GM21360 (cell line): ENCODE data around the gene CLTC.
"Not testable (repeated sequence)": the region's sequence is repeated elsewhere in the genome, so short reads cannot be mapped to it uniquely, and the experiment has no call there.

ENCODE experiments used
- ATAC-seq: cut with Tn5 transposase; IDR thresholded peaks from one replicate; pipeline ENCODE4 v1.9.1; 2021; ENCODE audit warnings: mild to moderate bottlenecking, moderate library complexity; ENCODE audit not compliant: unreplicated experiment

Gene CLTC

DNA sequence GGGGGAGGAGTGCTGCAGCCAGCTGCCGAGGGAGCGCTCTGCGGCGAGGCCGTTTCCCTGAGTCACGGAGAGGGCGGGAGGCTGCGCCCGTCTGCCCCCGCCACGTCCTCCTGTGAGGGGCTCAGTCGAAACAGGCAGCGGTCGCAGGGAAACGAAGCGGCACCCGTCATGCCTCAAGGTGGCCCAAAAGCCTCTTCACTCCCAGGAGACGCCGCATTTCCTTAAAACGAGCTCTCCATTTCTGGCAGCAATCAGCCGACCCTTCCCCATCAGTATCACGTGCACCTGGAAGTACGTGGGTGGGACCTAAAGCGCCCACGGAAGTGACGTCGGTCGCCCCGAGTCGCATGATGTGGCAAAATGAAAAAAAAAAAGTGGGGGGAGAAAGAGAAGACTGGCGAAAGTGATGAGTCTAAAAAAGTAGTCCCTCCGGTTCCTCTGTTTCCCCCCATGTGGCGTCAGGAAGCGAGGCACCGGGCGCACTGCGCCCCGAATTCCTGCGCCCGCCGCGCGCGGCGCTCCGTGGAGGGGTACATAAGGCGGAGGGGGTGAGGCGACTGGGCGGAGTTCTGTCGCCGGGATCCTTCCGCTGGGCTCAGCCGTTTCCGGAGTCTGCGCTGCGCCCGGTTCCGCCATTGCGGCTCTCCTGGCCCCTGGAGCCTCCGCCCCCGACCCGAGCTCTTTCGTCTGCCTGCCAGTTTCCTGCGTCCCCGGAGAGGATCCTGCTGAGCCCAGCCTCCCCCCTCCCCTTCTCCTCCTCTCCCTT is at the start of gene CLTC:
TSS of gene CLTC (plus strand) at position 598 of the 766 bp plus-strand sequence. CDS start 237 bp downstream, outside the sequence.
- ATAC-seq = peak; percentile 64

DNA sequence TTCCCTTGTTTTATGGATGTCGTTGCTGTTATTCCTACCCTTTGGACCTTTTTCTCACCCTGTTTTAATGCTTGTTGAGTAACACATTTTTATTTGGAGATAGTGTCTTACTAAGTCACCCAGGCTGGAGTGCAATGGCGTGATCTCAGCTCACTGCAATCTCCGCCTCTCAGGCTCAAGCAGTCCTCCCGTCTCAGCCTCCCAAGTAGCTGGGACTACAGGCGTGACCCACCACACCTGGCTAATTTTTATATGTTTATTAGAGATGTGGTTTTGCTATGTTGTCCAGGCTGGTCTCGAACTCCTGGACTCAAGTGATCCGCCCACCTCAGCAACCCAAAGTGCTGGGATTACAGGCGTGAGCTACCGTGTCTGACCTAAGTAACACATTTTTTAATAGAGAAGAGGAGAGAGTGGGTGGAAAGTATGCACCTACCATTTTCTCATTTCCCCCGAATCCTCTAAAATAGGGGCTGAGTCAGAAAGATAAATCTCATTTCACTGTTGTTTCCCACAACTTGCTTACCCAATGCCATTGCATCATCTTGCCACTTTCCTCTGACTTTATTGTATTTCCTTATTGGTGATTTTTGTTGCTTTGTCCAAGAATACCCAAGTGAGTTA is 47.3 kb upstream of the CLTC start:
- no peak for ATAC-seq

DNA sequence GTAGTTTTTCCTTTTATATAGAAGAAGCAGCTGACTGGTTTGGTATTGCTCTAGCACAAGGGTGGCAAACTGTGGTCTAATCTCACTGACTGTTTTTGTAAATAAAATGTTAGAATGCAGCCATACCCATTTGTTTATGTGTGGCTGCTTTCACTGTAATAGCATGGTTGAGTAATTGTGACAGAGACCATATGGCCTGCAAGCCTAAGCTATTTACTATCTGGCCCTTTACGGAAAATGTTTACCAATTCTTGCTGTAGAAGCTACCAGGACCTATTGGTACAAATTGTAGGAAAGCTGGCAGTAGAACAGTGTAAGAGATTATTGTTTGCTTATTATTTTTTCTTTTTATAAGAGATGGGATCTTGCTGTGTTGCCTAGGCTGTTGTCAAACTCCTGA is 35.5 kb upstream of the CLTC start:
- not testable (repeated sequence) for ATAC-seq

DNA sequence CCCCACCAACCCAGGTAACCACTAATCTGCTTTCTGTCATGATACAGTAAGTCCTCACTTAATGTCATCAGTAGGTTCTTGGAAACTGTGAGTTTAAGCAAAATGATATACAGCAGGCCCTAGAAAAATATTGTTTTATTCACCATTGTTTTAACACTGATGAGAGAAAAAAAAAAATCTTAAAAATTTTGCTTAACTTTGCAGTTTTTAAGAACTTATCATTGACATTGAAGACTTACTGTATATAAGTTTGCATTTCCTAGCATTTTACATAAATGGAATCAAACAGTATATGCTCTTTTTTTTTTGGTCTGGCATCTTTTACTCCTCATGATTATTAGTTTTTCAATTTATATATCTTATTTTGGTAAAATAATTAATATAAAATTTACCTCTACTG is 19.5 kb upstream of the CLTC start:
- no peak for ATAC-seq

DNA sequence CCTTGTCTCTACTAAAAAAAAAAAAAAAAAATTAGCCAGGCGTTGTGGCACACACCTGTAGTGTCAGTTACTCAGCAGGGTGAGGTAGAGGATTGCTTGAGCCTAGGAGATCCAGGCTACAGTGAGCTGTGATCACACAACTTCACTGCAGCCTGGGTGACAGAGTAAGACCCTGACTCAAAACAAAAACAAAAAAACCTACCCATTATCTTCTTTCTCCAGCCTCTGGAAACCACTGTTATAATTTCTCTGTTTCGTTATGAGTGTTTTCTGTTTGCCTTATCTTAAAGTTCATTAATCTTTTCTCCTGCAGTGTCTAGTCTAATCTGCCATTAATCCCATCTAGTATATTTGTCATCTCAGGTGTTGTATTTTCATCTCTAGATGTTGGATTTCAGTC is 18.6 kb upstream of the CLTC start:
- peak; percentile 51 for ATAC-seq

DNA sequence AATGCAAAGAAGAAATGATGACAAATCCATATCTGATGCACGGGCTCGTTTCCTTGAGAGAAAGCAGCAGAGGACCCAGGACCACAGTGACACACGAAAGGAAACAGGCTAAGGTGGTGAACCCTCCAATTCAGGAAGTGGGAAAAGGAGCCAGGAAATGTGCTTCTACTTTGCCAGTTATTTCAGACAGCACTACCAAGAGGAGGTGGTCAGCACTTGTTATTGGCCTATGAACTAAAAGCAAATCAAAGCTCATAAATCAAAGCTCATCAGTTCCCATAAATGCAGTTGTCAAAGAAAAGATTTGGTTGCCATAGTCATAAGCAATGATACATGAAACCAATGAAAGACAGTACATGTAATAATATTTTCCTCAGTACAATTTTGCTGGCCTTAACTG is 12.6 kb upstream of the CLTC start:
- ATAC-seq = no peak

DNA sequence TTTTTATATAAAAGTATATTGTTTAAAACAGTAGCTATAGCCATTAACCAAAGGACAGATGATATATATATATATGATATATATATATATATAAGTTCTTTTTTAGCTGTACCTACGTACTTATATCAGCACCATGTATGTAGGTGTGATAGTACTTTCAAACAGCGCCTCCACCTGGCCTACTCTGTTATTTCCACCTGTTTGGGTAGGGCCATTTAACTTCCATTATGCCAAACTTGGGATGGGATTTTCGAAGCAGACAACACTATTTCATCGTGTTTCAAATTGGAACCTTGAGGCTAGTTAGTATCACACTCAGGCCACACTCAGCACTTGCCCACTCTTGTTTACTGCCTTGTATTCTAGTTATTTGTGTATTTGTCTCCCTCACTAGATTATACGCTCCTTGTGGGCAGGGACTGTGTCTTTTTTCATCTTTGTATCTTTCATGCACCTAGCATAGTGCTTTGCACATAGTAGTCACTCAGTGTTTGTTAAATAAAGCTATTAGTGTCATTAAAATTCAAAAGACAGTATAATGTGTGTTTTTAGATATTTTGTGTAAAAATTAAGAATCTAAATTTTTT is 11.8 kb upstream of the CLTC start:
- ATAC-seq = no peak

DNA sequence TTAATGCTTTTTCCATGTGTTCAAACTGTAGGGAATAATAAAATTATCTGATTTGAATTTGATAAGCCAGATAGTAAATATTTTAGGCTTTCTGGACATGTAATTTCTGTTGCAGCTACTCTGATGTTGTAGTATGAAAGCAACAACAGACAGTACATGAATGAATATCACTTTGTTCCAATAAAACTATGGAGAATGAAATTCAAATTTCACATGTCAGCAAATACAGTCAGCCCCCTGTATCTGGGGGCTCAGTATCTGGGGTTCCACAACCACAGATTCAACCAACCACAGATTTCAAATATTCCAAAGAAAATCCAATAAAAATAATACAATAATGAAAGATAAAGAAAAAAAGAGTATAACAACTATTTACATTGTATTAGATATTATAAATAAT is 8.2 kb upstream of the CLTC start:
- ATAC-seq = no peak

DNA sequence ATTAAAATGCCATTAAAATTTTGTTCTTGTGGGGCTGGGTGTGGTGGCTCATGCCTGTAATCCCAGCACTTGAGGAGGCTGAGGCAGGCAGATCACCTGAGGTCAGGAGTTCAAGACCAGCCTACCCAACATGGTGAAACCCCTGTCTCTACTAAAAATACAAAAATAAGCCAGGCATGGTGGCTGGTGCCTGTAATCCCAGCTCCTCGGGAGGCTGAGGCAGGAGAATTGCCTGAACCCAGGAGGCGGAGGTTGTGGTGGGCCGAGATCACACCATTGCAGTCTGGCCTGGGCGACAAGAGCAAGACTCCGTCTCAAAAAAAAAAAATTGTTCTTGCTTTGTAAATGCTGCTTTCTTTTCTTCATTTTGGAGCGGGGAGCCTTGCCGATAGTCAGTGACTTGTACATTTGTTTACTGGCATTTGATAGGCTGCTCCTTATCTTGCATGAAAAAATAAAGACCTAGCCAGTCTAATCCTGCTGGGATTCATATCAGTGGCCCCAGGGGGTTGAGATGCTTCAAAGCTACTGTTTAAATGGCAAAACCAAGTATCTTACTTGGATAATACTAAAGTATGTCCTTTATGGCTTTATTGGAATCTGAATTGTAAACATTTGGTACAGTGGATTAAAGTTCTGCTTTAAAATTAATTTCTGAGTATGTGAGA is 3.3 kb upstream of the CLTC start:
- no peak for ATAC-seq

DNA sequence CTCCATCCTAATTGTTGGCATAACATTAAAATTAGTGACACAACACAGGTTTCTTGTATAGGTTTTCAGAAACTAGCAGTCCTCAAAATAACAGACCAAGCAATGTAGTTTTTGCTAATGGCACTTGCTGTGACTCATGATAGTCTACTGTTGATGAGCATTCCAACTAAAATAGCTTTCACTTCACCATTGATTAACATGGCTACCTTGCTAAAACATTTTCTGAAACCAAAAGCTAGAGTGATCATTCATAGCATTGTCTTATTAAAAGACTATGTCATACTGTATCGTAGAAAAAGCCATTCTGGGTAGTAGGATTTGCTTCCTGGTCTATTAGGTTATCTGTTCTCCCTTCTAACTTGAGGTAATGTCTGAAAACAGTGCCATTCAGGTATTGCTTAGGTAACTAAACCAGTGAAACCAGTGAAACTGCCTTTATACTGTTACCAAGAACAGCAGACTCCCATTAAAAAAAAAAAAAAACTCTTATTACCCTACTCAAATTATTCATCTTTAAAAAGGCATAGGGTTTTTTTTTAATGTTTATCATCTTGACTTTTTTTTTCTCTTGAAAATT is 2.5 kb upstream of the CLTC start:
- ATAC-seq = no peak

DNA sequence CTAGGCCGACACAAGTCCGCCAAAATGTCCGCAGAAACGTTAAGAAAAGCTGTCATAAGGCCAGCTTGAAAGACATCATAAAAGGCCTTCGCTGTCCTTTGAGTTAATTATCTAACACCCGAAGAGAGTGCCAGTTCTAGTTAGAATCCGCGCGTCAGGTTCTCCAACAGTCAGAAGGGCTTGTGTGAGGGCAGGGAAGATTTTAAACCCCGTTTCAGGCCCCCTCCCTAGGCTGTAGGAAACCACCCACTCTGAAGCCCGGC is 729 bp upstream of the CLTC start:
- no peak for ATAC-seq

DNA sequence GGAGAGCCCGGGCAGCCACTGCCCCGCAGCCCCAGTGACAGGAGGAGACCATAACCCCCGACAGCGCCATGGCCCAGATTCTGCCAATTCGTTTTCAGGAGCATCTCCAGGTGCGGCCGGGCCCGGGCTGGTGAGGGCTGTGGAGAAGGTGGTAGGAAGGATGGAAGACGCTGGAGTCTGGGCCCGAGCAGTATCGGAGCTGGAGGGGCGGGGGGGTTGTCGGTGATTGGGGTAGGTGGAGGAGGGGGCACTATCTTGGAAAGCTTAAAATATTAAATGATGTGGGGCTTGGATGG is 317 bp downstream of the CLTC start:
- peak; percentile 0 for ATAC-seq

DNA sequence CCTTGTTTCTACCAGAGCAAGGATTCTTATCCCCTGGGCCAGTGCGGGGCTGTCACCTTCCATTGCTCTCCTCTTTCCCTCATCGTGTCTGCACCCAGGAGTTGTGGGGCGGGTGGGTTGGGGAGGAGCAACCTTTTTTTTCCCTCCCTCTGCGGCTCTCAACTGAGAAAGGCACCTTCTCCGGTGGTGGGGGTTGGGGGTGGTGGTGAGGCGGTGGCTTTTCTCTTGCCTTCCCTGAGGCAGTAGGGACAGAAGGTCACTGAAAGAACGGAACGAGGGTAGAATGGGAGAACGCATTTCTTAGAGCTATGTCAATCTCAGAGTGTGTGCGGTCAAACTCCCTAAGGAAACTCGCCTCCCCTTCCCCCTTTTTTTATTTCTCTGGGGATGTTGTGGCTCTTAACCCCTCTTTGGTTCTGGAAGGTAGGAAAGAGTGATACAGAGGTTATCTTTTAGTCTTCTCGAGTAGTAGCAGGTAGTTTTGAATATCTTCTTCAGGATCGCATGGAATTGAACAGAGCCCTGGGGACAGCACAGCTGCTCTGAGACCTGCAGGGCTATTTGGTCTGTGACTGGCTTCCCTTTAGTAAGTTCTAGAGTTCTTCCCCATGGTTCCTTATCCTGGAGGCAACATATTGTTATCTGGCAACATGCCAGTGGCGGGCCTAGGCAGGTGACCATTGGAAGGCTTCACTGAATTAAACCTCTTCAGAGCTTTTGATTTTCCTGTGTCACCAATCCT is 994 bp downstream of the CLTC start:
- ATAC-seq = no peak

DNA sequence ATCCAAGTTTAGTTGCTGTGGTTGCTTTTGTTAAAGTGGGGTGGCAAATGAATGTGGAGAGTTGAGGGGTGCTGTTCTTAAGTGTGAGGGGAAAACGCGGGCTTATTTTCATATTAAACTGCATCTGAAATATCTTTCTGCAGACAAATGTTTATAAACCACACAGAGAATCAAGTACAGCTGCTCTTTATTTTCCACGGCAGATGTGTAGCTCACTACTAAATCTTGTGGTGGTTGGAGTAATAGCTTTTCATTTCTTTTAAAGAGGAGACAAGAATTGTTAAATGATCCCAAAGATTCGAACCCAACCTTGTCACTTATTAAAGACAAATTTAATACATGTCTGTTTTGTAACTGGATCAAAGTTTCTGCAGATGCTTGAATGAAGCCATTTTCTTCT is 2.1 kb downstream of the CLTC start:
- no peak for ATAC-seq

DNA sequence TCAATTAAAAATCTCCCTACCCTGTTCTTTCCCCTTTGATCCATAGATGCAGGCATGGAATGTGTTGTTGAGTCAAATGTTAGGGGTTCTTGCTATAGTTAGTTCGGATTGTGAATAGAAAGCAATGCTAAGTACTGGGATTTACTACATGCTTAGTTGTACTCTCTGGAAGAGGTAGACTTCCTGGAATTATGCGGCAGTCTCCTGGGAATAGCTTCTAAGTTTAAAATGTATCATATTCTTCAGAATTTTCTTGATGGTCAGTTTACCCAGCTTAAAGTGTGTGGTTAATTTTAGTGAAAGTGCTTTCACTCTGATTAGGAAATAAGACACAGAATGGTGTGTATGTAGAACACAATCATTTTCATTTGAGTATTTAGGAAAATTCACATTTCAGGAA is 3.5 kb downstream of the CLTC start:
- ATAC-seq = no peak

DNA sequence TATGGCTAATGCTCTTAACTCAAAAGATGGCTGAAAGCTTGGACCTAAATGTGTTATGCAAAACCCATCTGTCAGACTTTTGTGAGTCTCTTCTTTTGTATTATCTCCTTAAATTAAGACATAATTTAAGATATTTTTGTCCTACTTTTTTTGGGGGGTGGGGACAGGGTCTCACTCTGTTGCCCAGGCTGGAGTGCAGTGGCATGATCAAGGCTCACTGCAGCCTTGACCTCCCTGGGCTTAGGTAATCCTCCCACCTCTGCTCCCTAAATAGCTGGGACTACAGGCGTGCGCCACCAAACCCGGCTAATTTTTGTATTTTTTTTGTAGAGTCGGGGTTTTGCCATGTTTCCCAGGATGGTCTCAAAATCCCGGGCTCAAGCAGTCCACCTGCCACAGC is 7.1 kb downstream of the CLTC start:
- no peak for ATAC-seq

DNA sequence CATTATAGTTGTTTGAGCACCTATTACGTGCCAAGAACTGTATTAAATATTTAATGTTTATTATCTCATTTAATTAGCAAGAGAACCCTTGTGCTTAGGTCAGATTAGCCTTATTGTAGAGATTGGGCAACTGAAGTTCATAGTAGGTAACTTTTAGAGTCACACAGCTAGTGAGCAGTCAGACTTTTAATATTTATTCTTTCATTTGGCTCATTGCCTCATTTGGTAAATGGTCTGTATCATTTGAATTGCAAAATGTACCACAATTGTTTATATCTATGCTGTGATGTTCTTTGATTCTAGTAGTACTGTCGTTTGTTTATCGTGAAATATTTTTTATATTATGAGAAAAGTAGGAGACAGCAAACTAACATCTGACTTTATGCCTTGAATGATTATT is 7.6 kb downstream of the CLTC start:
- no peak for ATAC-seq

DNA sequence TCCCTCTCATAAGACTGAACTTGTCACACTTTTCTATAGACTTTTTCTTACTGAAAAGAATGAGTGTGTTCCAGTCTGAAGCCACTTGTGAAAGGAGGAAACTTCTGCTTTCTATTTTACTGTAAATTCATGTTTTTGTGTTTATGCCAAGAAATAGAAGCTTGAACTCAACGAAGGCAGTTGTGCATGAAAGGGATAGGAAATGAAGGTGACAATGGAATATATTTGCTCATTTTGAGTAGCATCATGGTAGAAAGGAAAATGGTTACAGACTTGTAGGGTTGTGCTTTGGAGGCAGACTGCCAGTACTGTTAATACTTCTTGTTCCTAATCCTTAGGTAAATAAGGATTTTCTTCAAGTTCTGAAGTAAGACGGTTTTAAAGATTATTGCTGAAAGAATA is 8.1 kb downstream of the CLTC start:
- no peak for ATAC-seq

DNA sequence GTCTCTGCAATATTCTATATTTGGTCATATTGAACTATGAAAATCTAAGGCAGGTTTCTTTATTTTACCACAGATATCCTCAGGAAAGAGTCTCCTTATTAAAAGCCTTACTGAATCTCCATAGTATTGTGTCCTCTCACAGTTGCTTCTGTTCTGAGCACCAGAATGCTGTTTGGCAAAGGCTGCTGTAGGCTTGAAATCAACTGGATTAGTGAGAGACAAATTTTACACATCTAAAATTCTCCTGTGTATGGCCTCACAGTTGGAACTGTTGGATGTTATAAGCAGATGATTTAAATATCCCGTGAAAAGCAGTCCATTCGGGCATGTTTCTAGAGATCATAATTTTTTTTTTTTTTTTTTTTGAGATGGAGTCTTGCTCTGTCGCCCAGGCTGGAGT is 9.5 kb downstream of the CLTC start:
- ATAC-seq = no peak

DNA sequence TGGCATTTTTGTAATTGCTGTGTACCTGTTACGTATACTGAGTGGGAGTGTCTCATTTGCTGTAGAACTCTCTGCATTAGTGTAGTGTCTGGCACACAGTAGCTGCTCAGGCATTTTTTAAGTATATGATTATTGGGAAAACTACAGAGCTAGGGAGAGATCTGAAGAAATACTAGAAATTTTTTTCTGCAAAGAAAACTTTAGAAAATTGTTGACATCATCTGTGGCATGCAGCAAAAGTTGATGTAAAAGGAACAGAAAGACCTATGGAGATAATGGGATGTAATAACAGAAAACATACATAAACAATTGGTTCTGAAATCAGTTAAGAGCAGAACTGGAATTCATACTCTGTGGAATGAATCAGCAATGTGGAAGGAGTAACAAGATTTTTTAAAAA is 11.6 kb downstream of the CLTC start:
- no peak for ATAC-seq

DNA sequence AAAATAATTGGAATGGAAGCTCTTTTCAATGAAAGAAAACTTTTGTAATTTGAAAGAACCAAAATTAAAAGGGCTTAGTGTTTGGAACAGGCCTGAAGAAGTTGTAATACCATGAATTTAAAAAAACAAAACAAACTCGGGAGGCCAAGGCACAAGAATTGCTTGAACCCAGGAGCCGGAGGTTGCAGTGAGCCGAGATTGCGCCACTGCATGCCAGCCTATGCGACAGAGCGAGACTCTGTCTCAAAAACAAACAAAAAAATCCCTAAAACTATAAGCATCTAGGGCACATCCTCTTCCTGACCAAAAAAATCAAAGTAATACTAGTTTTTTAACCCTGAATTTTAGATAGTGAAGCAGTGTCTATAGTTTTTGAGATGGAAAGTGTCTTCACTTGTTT is 12.7 kb downstream of the CLTC start:
- ATAC-seq = no peak
